Measurements from ENCODE around the gene ALDH2. TPM values are rescaled to one million over a fixed set of nuclear protein-coding genes. Genes with fewer than 3 reads are reported as not detected.

ALDH2 gene
- total and polyA plus RNA-seq, 8 donors = 50.3 to 296 (median 131) TPM

GRCh38 chr12:111864913-111865312 lies 98.2 kb downstream of the ALDH2 start:
- no peaks in the 10 kb centered on the region for H3K27me3 ChIP-seq
- peaks cover 0 to 3% (median 0%) of the 10 kb centered on the region in 4 donors for H3K4me1 ChIP-seq
- H3K36me3 ChIP-seq = peaks cover 3 to 53% (median 49%) of the 10 kb centered on the region in 4 donors
- no peak overlapping the region for H3K4me3 ChIP-seq
- TF ChIP-seq CTCF (IDR thresholded peaks at IDR 0.05) (no peak), EP300 (IDR thresholded peaks at IDR 0.05) (no peak), POLR2A (IDR thresholded peaks at IDR 0.05) (no peak), POLR2AphosphoS5 (IDR thresholded peaks at IDR 0.05) (no peak)
- intact Hi-C loops (cut with DNase I; ENCODE audit: low total_unique reads) = no loop called here
- H3K27ac ChIP-seq = no peak overlapping the region
- 86 to 97% (median 95%) methylated on average over 1 of the region's 1 CpG for WGBS, 5 donors
- DNase-seq = no peak
- H3K9me3 ChIP-seq = no peaks in the 10 kb centered on the region

Small RNA genes lying within 50 kb of the gene (small RNA-seq; reads per million reads assigned to genes)
- gene MIR6761 = 1.4 to 2.8 (median 2.2) reads per million in 4 donors

Other genes starting within 250 kb of the ALDH2 start
- gene ATXN2, start 167.6 kb upstream of the ALDH2 start, total RNA-seq = 100 to 1,000 TPM in 2 of 5 donors, 10 to 100 TPM in 3; 55.9 to 131 (median 71.7) TPM
- 10 to 100 TPM; 11.1 to 17.4 (median 16.1) TPM for gene ATXN2, start 167.6 kb upstream of the ALDH2 start, polyA plus RNA-seq
- gene BRAP, start 81.0 kb upstream of the ALDH2 start, total RNA-seq = 10 to 100 TPM; 15.2 to 43.2 (median 19.3) TPM
- gene BRAP, start 81.0 kb upstream of the ALDH2 start, polyA plus RNA-seq = 1 to 10 TPM; 5.6 to 7.9 (median 7.4) TPM
- gene ACAD10, start 80.9 kb upstream of the ALDH2 start, total RNA-seq = 100 to 1,000 TPM in 1 of 5 donors, 10 to 100 TPM in 3, 1 to 10 TPM in 1; 9.4 to 128 (median 32.1) TPM
- 10 to 100 TPM in 2 of 3 donors, 1 to 10 TPM in 1; 9.8 to 15.7 (median 12.4) TPM for gene ACAD10, start 80.9 kb upstream of the ALDH2 start, polyA plus RNA-seq
- 100 to 1,000 TPM in 1 of 5 donors, 10 to 100 TPM in 4; 49.2 to 124 (median 53.0) TPM for gene MAPKAPK5, start 75.3 kb downstream of the ALDH2 start, total RNA-seq
- 10 to 100 TPM; 15.1 to 21.7 (median 21.5) TPM for gene MAPKAPK5, start 75.3 kb downstream of the ALDH2 start, polyA plus RNA-seq
- 10 to 100 TPM in 1 of 5 donors, 1 to 10 TPM in 3, under 1 TPM in 1; 0.58 to 20.2 (median 7.5) TPM for gene TMEM116, start 246.2 kb downstream of the ALDH2 start, total RNA-seq
- gene TMEM116, start 246.2 kb downstream of the ALDH2 start, polyA plus RNA-seq = 10 to 100 TPM in 2 of 3 donors, 1 to 10 TPM in 1; 4.8 to 13.0 (median 11.2) TPM
- 10 to 100 TPM in 4 of 5 donors, 1 to 10 TPM in 1; 9.8 to 55.8 (median 37.7) TPM for gene ERP29, start 246.5 kb downstream of the ALDH2 start, total RNA-seq
- 100 to 1,000 TPM; 105 to 140 (median 115) TPM for gene ERP29, start 246.5 kb downstream of the ALDH2 start, polyA plus RNA-seq

Data from stomach (tissue), 9 donors.